Neural cell (in vitro differentiated cells): ENCODE measurements around the gene SRSF7.

Source experiments
- EP300 ChIP-seq: fragments of 450-650 bp; conservative IDR thresholded peaks from 2 replicates; pipeline ENCODE4 v1.6.1; 2014; ENCODE audit warnings: antibody characterized with exemption, mild to moderate bottlenecking, moderate library complexity; ENCODE audit not compliant: poor library complexity, severe bottlenecking
- POLR2AphosphoS5 ChIP-seq: IDR thresholded peaks from 2 replicates; pipeline ENCODE4 v1.6.1; 2012
- RAD21 ChIP-seq: fragments of 450-650 bp; conservative IDR thresholded peaks from 2 replicates; pipeline ENCODE4 v1.6.1; 2014; ENCODE audit warnings: antibody characterized with exemption, mild to moderate bottlenecking, moderate library complexity
- SMC3 ChIP-seq: fragments of 450-650 bp; conservative IDR thresholded peaks from 2 replicates; pipeline ENCODE4 v1.6.1; 2014; ENCODE audit warnings: antibody characterized with exemption, mild to moderate bottlenecking, moderate library complexity; ENCODE audit not compliant: poor library complexity
- TAF1 ChIP-seq: IDR thresholded peaks from 2 replicates; pipeline ENCODE4 v1.6.1; 2012; ENCODE audit warnings: low read depth
- TF ChIP-seq, protein P1 (sequence below): fragments of 450-650 bp; IDR thresholded peaks from 2 replicates; pipeline ENCODE4 v1.5.1; 2014; ENCODE audit warnings: antibody characterized with exemption, mild to moderate bottlenecking, moderate library complexity; ENCODE audit not compliant: poor library complexity, severe bottlenecking

DNA sequence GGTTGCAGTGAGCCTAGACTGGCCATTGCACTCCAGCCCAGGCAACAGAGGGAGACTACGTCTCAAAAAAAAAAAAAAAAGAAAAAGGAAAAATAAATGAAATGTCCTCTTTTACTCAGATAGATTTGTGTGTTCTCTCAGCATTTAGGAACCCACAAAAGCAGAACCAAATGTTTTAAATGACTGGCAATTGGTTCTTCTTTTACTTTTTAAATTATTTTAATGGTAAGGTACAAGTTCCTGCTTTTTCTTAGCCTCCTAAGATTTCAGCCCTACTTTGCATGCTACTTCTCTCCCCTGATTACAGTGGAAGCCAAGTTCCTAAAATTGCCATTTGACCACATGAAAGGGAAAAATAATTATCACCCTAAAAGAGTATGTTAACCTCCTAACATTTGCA, 23.5 kb downstream of the SRSF7 start:
- TF ChIP-seq TAF1 (no peak), SMC3 (no peak), EP300 (no peak), POLR2AphosphoS5 (no peak), RAD21 (no peak)
- TF ChIP-seq, protein P1, sequence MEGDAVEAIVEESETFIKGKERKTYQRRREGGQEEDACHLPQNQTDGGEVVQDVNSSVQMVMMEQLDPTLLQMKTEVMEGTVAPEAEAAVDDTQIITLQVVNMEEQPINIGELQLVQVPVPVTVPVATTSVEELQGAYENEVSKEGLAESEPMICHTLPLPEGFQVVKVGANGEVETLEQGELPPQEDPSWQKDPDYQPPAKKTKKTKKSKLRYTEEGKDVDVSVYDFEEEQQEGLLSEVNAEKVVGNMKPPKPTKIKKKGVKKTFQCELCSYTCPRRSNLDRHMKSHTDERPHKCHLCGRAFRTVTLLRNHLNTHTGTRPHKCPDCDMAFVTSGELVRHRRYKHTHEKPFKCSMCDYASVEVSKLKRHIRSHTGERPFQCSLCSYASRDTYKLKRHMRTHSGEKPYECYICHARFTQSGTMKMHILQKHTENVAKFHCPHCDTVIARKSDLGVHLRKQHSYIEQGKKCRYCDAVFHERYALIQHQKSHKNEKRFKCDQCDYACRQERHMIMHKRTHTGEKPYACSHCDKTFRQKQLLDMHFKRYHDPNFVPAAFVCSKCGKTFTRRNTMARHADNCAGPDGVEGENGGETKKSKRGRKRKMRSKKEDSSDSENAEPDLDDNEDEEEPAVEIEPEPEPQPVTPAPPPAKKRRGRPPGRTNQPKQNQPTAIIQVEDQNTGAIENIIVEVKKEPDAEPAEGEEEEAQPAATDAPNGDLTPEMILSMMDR, result no peak
